NCI-H1694 treated with DMSO at 0.1 percent for 48 hours (cell line): ENCODE data around the gene SRM.
A peak's percentile ranks its signal among the peaks of the same experiment; 100 is the strongest.
"Not testable (repeated sequence)": the region's sequence is repeated elsewhere in the genome, so short reads cannot be mapped to it uniquely, and the experiment has no call there.

Experiments used
- DNase-seq: peaks from one replicate; lab custom pipeline; 2025; lab: John Stamatoyannopoulos, UW

The SRM gene

GRCh38 chr1:11019358-11019757 is 40.5 kb downstream of the SRM start:
- DNase-seq: not testable (repeated sequence)

- DNase-seq: no peak
Observed at GRCh38 chr1:11013160-11013531, 46.7 kb downstream of the SRM start.

- DNase-seq: peak; percentile 69
Observed at GRCh38 chr1:11012260-11013159, 47.3 kb downstream of the SRM start, which contains the start of gene TARDBP. Gene TARDBP, plus strand, starts transcription at chr1:11012654. Its CDS starts 1,074 bp downstream, at chr1:11013728.
